Panc1 (cell line): ENCODE results near the gene EIF2B2. TPM values are rescaled to one million over a fixed set of nuclear protein-coding genes. Genes with fewer than 3 reads are reported as not detected.
A peak's percentile ranks its signal among the peaks of the same experiment; 100 is the strongest.

Experiments
- ATAC-seq: fragments of 200-7000 bp; cut with Tn5 transposase; 2 replicates; pipeline ENCODE4 v1.9.1; 2020; ENCODE audit warnings: mild to moderate bottlenecking, moderate library complexity
- BruUV-seq: library from RNA; stranded (reverse); fragments of 400-500 nt; replicated peaks from 2 replicates; lab custom pipeline; 2021; lab: Mats Ljungman, UMichigan
- CTCF ChIA-PET: fragments of 300-600 bp; sonication (Branson Sonifier 250); formaldehyde crosslinking; loops from one replicate; lab custom pipeline; 2022; ENCODE audit warnings: antibody characterized with exemption; lab: Charles Lee
- POLR2A ChIA-PET: fragments of 300-600 bp; sonication (Branson Sonifier 250); formaldehyde crosslinking; loops from one replicate; lab custom pipeline; 2022; ENCODE audit warnings: antibody characterized with exemption; lab: Charles Lee
- DNase-seq: peaks from one replicate; pipeline ENCODE4 v3.0.0-alpha.2; 2010; ENCODE audit warnings: low read depth, low spot score
- H3K27ac ChIP-seq: 2 replicates; pipeline ENCODE4 v1.5.1; 2011; ENCODE audit warnings: mild to moderate bottlenecking, low read length, inconsistent platforms
- H3K27me3 ChIP-seq: fragments of 200-500 bp; sonication (Bioruptor generic); 2 replicates; pipeline ENCODE4 v1.6.0; 2014; ENCODE audit warnings: low read length, inconsistent platforms; ENCODE audit not compliant: control insufficient read depth, insufficient read depth
- H3K36me3 ChIP-seq: fragments of 200-500 bp; sonication (Bioruptor generic); 2 replicates; pipeline ENCODE4 v1.5.1; 2014; ENCODE audit warnings: inconsistent platforms, mild to moderate bottlenecking, low read length, moderate library complexity; ENCODE audit not compliant: control insufficient read depth, insufficient read depth
- H3K4me1 ChIP-seq: 2 replicates; pipeline ENCODE4 v1.5.1; 2011; ENCODE audit warnings: inconsistent platforms, mild to moderate bottlenecking, low read length, moderate library complexity; ENCODE audit not compliant: control insufficient read depth, insufficient read depth
- H3K4me3 ChIP-seq, 2 experiments: 2 replicates each; pipeline ENCODE4 v1.5.1; 2011 to 2012; ENCODE audit warnings: low read depth in 2 of 2, low read length in 2 of 2, mild to moderate bottlenecking in 2 of 2, inconsistent platforms in 1 of 2, moderate library complexity in 1 of 2
- H3K9me3 ChIP-seq: fragments of 200-500 bp; sonication (Bioruptor generic); 2 replicates; pipeline ENCODE4 v1.5.1; 2014; ENCODE audit warnings: low read depth, mild to moderate bottlenecking, inconsistent platforms, low read length, moderate library complexity; ENCODE audit not compliant: control insufficient read depth, insufficient read depth
- POLR2AphosphoS5 ChIP-seq: IDR thresholded peaks from 2 replicates; pipeline ENCODE4 v1.6.1; 2012; ENCODE audit warnings: mild to moderate bottlenecking, low read depth, low read length, moderate library complexity
- REST ChIP-seq, 2 experiments: IDR thresholded peaks; 2 replicates each; pipeline ENCODE4 v1.6.1; 2011 to 2012; ENCODE audit warnings: low read depth in 2 of 2, control low read depth in 1 of 2, low read length in 1 of 2, mild to moderate bottlenecking in 1 of 2, moderate library complexity in 1 of 2; ENCODE audit not compliant: insufficient read depth in 1 of 2
- SIN3A ChIP-seq: IDR thresholded peaks from 2 replicates; pipeline ENCODE4 v1.6.1; 2012; ENCODE audit warnings: low read depth, mild to moderate bottlenecking, low read length, moderate library complexity, borderline replicate concordance; ENCODE audit not compliant: insufficient read depth
- TCF7L2 ChIP-seq: IDR thresholded peaks from 2 replicates; pipeline ENCODE4 v1.6.1; 2011; ENCODE audit warnings: mild to moderate bottlenecking, low read depth, low read length, inconsistent platforms
- in situ Hi-C: cut with HindIII; loops from 2 replicates; pipeline ENCODE4 v1.10.0; 2016; ENCODE audit warnings: low sequenced_read_pairs, low pct_unique_long_range_greater_than_20kb
- intact Hi-C: fragments of 100-400 bp; cut with micrococcal nuclease; formaldehyde crosslinking; loops from one replicate; pipeline ENCODE4 v1.10.0; 2022; ENCODE audit not compliant: unreplicated experiment
- total RNA-seq: library from RNA; stranded (reverse); gene quantifications from one replicate; pipeline ENCODE4 v1.2.1, GENCODE V29; 2021; ENCODE audit not compliant: unreplicated experiment
- TF ChIP-seq, protein P1 (sequence below): fragments of 450-650 bp; IDR thresholded peaks from 2 replicates; pipeline ENCODE4 v1.5.1; 2017; ENCODE audit warnings: mild to moderate bottlenecking

The EIF2B2 gene
- total RNA-seq, 1 experiment from 2014 or later, result 37.5 TPM

DNA sequence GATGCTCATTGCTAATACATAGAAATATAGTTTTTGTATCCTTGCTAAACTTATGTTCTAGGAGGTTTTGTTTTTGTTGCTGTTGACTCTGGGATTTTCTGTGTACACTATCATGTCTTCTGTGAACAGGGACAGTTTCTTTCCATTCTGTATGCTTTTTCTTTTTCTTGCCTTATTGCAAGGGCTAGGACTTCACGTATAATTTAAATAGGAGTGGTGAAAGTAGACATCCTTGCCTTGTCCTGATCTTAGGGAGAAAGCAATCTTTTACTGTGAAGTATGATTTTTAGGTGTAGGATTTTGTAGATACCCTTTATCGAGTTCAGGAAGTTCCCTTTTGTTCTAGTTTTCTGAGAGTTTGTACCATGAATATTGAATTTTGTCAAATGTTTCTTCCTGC lies 1.5 kb upstream of the EIF2B2 start:
- ATAC-seq (no peak), DNase-seq (no peak)
- H3K27me3 ChIP-seq, result no peaks in the 10 kb centered on the region
- H3K9me3 ChIP-seq, result no peaks in the 10 kb centered on the region; the same call in 1 of the 2 replicates
- peaks cover 4% of the 10 kb centered on the region for H3K36me3 ChIP-seq
- TF ChIP-seq POLR2AphosphoS5 (no peak), SIN3A (no peak), REST (IDR thresholded peaks at IDR 0.05; ENCODE audit: insufficient read depth in 1 of 2, low read depth in 2 of 2, low read length in 1 of 2) (no peak), TCF7L2 (no peak)
- TF ChIP-seq, protein P1, sequence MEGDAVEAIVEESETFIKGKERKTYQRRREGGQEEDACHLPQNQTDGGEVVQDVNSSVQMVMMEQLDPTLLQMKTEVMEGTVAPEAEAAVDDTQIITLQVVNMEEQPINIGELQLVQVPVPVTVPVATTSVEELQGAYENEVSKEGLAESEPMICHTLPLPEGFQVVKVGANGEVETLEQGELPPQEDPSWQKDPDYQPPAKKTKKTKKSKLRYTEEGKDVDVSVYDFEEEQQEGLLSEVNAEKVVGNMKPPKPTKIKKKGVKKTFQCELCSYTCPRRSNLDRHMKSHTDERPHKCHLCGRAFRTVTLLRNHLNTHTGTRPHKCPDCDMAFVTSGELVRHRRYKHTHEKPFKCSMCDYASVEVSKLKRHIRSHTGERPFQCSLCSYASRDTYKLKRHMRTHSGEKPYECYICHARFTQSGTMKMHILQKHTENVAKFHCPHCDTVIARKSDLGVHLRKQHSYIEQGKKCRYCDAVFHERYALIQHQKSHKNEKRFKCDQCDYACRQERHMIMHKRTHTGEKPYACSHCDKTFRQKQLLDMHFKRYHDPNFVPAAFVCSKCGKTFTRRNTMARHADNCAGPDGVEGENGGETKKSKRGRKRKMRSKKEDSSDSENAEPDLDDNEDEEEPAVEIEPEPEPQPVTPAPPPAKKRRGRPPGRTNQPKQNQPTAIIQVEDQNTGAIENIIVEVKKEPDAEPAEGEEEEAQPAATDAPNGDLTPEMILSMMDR, result no peak
- intact Hi-C loops, result loop anchor here (10.0 kb wide), 1 partner anchor 56 kb away; no protein-coding TSS in a partner anchor
- peaks cover 8% of the 10 kb centered on the region; the same call in 1 of the 2 replicates for H3K4me1 ChIP-seq
- H3K27ac ChIP-seq, result no peak overlapping the region
- ChIA-PET POLR2A (no interaction called here), CTCF (no interaction called here)
- H3K4me3 ChIP-seq, result no peak overlapping the region
- in situ Hi-C loops, result no loop called here
- BruUV-seq, result no TSS peak

- CTCF ChIA-PET, result no interaction called here
- DNase-seq, result no peak
- no TSS peak for BruUV-seq
- in situ Hi-C loops (no loop called here), intact Hi-C loops (loop anchor here (10.0 kb wide), 1 partner anchor 57 kb away; no protein-coding TSS in a partner anchor)
- peak overlapping the region; percentile 89 for H3K27ac ChIP-seq
- POLR2A ChIA-PET, result interaction anchor here (0.6 kb wide), 1 partner anchor 517 kb away, joined by 3 read pairs; no protein-coding TSS in a partner anchor
- TF ChIP-seq SIN3A (no peak), POLR2AphosphoS5 (no peak), TCF7L2 (no peak), REST (IDR thresholded peaks at IDR 0.05; ENCODE audit: insufficient read depth in 1 of 2, low read depth in 2 of 2, low read length in 1 of 2) (no peak)
- TF ChIP-seq, protein P1, result no peak
- H3K9me3 ChIP-seq, result no peaks in the 10 kb centered on the region; the same call in 1 of the 2 replicates
- ATAC-seq, result no peak; the same call in 1 of the 2 replicates
- H3K27me3 ChIP-seq, result no peaks in the 10 kb centered on the region
- peak overlapping the region; percentile 86 to 92 for H3K4me3 ChIP-seq
- peaks cover 8% of the 10 kb centered on the region; the same call in 1 of the 2 replicates for H3K4me1 ChIP-seq
- peaks cover 5% of the 10 kb centered on the region for H3K36me3 ChIP-seq
These were observed 822 bp upstream of the EIF2B2 start for GRCh38 chr14:75001899-75002298.
